ENCODE data around the gene SBF2. TPM values are rescaled to one million over a fixed set of nuclear protein-coding genes. Genes with fewer than 3 reads are reported as not detected.

Gene SBF2
- total and polyA plus RNA-seq, 9 of the 15 experiments (the other 6 are each of a cell fraction or from before 2014, with no cell fraction given) = 0.80 to 9.5 (median 5.0) TPM

DNA sequence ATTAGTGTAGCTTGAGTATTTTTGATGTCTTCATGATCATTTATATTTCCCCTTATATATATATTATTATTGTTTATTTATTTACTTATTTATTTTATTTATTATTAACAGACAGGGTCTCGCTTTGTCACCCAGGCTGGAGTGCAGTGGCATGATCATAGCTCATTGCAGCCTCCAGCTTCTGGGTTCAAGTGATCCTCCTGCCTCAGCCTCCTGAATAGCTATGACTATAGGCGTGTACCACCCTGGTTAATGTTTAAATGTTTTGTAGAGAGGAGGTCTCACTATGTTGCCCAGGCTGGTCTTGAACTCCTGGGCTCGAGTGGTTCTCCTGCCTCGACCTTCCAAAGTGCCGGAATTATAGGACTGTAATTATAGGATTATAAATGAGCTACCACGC is 21.1 kb upstream of the SBF2 start:
- WGBS (ENCODE audit: insufficient coverage, low coverage, missing lambda C conversion rate) = 3% methylated on average over 6 of the region's 6 CpGs
- no peak for FAIRE-seq

More for the DNA sequence above, 21.1 kb upstream of the SBF2 start:
- no TSS peak for BruUV-seq (replicated peaks)
- no peak for ATAC-seq
- Histone ChIP-seq H3K27ac (ENCODE audit: extremely low read depth, low read depth, low read length) (no peak overlapping the region), H3K36me3 (ENCODE audit: control insufficient read depth, insufficient read depth, low read length) (no peaks in the 10 kb centered on the region), H3K4me3 (no peak overlapping the region), H4K20me1 (replicated peaks; ENCODE audit: control insufficient read depth, insufficient read depth, low read length) (no peaks in the 10 kb centered on the region), H3K4me1 (replicated peaks in 1 of 2; ENCODE audit: control insufficient read depth in 2 of 2, insufficient read depth in 2 of 2, low read length in 2 of 2) (peaks cover 0 to under 1% of the 10 kb centered on the region in 2 experiments; a peak in 1 of 5 replicates), H3K27me3 (ENCODE audit: control insufficient read depth in 2 of 2, insufficient read depth in 2 of 2, low read length in 2 of 2) (peaks cover 0 to 4% of the 10 kb centered on the region in 2 experiments; a peak in 2 of 5 replicates), H3K9ac (ENCODE audit: insufficient read depth in 1 of 2, low read depth in 2 of 2, low read length in 2 of 2) (no peak overlapping the region), H3K9me1 (ENCODE audit: control insufficient read depth, insufficient read depth, low read length) (no peaks in the 10 kb centered on the region), H2AFZ (ENCODE audit: low read depth, low read length) (no peak overlapping the region), H3K9me3 (replicated peaks; ENCODE audit: control insufficient read depth, insufficient read depth, low read depth, low read length) (no peaks in the 10 kb centered on the region), H3K4me2 (ENCODE audit: insufficient read depth, low read length) (no peak overlapping the region), H3K79me2 (ENCODE audit: control insufficient read depth, insufficient read depth, low read length) (no peaks in the 10 kb centered on the region)
- TF ChIP-seq, protein P1, sequence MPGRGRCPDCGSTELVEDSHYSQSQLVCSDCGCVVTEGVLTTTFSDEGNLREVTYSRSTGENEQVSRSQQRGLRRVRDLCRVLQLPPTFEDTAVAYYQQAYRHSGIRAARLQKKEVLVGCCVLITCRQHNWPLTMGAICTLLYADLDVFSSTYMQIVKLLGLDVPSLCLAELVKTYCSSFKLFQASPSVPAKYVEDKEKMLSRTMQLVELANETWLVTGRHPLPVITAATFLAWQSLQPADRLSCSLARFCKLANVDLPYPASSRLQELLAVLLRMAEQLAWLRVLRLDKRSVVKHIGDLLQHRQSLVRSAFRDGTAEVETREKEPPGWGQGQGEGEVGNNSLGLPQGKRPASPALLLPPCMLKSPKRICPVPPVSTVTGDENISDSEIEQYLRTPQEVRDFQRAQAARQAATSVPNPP (IDR thresholded peaks at IDR 0.05; ENCODE audit: borderline replicate concordance, insufficient read depth, insufficient read length) = no peak
- no peak for TF ChIP-seq ZNF589 (CRISPR knock-in tag; IDR thresholded peaks at IDR 0.05; ENCODE audit: low read depth)
- DNase-seq (ENCODE audit: extremely low read depth in 1 of 4, low spot score in 3 of 4) = no peak
- ChIA-PET POLR2A (interaction anchor here (1.0 to 1.5 kb wide), 2 partner anchors 10 kb away, joined by 5 read pairs; partner anchors contain the start of gene ADM), CTCF (ENCODE audit: low intra/inter-chr PET ratio) (no interaction called here)
- in situ Hi-C loops (cut with MboI) (loop anchor here (10.0 to 25.0 kb wide), 2 partner anchors 453 to 550 kb away; no protein-coding TSS in a partner anchor), intact Hi-C loops (cut with micrococcal nuclease) (loop anchor here (10.0 kb wide), 1 partner anchor 210 kb away; no protein-coding TSS in a partner anchor)
